NT2/D1 (cell line): ENCODE results near the gene SPOPL.

Experiments
- SUZ12 ChIP-seq: IDR thresholded peaks from 2 replicates; pipeline ENCODE4 v1.6.1; 2011; ENCODE audit not compliant: insufficient read length, insufficient read depth; ENCODE audit errors: extremely low read depth
- YY1 ChIP-seq: IDR thresholded peaks from 2 replicates; pipeline ENCODE4 v1.6.1; 2011; ENCODE audit not compliant: insufficient read length, insufficient read depth
- ZNF274 ChIP-seq: IDR thresholded peaks from 2 replicates; pipeline ENCODE4 v1.6.1; 2011; ENCODE audit warnings: mild to moderate bottlenecking, low read depth, low read length

- TF ChIP-seq YY1, result no peak
- TF ChIP-seq SUZ12, result no peak
- no peak for TF ChIP-seq ZNF274
These were observed 25.4 kb upstream of the SPOPL start for GRCh38 chr2:138476186-138476585.
